ENCODE results near the gene PASK. TPM values are rescaled to one million over a fixed set of nuclear protein-coding genes. Genes with fewer than 3 reads are reported as not detected.

PASK gene
- total and polyA plus RNA-seq, 8 donors, result 0.58 to 56.7 (median 5.9) TPM

DNA sequence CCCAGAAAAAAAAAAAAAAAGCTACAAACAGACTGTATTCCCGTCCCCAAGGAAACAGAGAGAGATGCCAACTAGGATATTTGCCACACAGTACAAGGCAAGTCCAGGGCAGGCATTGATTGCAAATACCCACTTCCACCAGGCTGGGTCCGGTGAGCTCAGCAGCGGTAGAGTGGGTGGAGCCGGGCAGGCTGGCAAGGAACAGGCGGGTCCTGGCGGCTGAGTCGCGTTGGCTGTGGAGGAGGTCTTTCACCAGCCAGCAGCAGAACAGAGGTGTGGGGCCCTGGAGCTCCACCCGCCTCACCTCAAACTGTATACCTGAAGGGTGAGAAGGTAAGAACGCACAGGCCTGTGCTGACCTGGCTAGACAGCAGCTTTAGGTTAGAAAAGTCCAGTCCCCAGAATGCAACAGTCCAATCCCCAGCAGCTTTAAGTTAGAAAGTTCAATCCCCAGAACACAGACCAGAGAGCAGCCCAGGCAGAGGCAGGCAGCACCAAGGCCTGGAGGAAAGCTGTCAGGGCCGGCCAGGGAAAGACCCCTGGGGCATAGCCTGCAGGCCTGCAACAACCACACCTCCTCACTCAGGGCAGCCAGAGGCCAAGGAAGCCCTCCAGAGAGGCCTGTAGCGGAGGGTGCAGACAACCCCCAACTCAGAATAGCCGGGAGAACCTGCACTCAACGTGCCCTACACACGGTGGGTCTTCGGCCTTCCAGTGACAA is 25.3 kb downstream of the PASK start:
- peaks cover 0 to 30% (median 16%) of the 10 kb centered on the region in 4 donors for H3K36me3 ChIP-seq
- TF ChIP-seq, protein P1, sequence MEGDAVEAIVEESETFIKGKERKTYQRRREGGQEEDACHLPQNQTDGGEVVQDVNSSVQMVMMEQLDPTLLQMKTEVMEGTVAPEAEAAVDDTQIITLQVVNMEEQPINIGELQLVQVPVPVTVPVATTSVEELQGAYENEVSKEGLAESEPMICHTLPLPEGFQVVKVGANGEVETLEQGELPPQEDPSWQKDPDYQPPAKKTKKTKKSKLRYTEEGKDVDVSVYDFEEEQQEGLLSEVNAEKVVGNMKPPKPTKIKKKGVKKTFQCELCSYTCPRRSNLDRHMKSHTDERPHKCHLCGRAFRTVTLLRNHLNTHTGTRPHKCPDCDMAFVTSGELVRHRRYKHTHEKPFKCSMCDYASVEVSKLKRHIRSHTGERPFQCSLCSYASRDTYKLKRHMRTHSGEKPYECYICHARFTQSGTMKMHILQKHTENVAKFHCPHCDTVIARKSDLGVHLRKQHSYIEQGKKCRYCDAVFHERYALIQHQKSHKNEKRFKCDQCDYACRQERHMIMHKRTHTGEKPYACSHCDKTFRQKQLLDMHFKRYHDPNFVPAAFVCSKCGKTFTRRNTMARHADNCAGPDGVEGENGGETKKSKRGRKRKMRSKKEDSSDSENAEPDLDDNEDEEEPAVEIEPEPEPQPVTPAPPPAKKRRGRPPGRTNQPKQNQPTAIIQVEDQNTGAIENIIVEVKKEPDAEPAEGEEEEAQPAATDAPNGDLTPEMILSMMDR (IDR thresholded peaks at IDR 0.05), result peak in 1 of 7 experiments; percentile 14
- peak in 1 of 3 donors; percentile 22 for TF ChIP-seq POLR2AphosphoS5 (IDR thresholded peaks at IDR 0.05)
- TF ChIP-seq POLR2A (IDR thresholded peaks at IDR 0.05), result no peak
- H3K4me1 ChIP-seq, result no peaks in the 10 kb centered on the region
- 56 to 77% (median 63%) methylated on average over 16 of the region's 16 CpGs for WGBS, 5 donors
- intact Hi-C loops (cut with DNase I; ENCODE audit: low total_unique reads), result no loop called here
- H3K4me3 ChIP-seq, result no peak overlapping the region
- peak; percentile 43 to 87 for DNase-seq
- H3K27ac ChIP-seq, result peak overlapping the region in 2 of 5 donors; percentile 30 to 47
- no peaks in the 10 kb centered on the region for H3K9me3 ChIP-seq
- H3K27me3 ChIP-seq, result no peaks in the 10 kb centered on the region

DNA sequence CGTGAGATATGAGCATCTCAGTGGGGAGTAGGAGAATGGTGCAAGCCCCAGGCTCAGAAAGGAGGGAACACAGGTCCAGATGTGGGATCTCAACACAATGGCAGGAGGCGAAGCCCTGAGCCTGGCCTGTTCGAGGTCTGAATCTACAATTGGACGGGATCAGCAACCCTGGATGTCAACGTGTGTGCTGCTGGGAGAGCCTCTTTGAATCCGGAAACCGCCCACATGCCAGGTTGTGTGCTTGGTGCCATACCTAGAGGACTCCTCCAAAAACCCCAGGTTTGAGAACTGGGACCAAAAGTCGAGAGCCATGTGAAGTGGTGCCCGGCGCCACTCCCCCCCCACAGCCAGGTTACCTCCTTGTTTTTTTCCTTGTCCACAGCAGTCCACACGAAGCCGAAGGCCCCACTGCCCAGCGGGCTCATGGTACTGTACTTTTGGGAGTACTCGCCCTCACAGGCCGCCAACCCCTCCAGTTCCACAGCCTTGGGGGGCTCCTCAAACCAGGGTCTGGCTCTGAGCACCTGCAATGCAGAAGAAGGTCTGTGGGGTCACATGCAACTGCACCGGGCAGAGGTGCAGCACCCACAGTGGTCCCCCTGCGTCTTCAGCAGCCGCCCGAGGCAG is 26.8 kb downstream of the PASK start:
- TF ChIP-seq POLR2AphosphoS5 (IDR thresholded peaks at IDR 0.05) (no peak), EP300 (IDR thresholded peaks at IDR 0.05) (no peak), POLR2A (IDR thresholded peaks at IDR 0.05) (no peak)
- TF ChIP-seq, protein P1 (IDR thresholded peaks at IDR 0.05), result no peak
- WGBS, 5 donors, result 87 to 97% (median 91%) methylated on average over 18 to 19 of the region's 19 CpGs
- H3K27me3 ChIP-seq, result no peaks in the 10 kb centered on the region
- no peak overlapping the region for H3K4me3 ChIP-seq
- H3K36me3 ChIP-seq, result peaks cover 0 to 30% (median 16%) of the 10 kb centered on the region in 4 donors
- intact Hi-C loops (cut with DNase I; ENCODE audit: low total_unique reads), result no loop called here
- no peaks in the 10 kb centered on the region for H3K4me1 ChIP-seq
- DNase-seq, result no peak
- no peak overlapping the region for H3K27ac ChIP-seq
- no peaks in the 10 kb centered on the region for H3K9me3 ChIP-seq

DNA sequence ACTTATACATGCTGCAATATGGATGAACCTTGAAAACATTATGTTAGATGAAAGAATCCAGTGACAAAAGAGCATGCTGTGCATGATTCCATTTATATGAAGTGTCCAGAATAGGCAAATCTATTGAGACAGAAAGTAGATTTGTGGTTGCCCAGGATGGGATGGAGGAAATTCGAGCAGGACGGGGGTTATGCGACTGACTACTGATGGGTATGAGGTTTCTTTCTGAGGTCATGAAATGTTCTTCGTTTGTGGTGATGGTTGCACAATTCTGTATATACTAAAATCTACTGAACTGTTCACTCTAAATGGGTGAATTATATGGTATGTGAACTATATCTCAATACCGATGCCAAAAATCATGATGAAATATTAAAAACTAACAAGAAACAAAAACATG is 28.3 kb downstream of the PASK start:
- Histone ChIP-seq H3K27me3 (no peaks in the 10 kb centered on the region), H3K9me3 (no peaks in the 10 kb centered on the region), H3K4me3 (no peak overlapping the region), H3K4me1 (no peaks in the 10 kb centered on the region), H3K36me3 (peaks cover 0 to 17% (median 14%) of the 10 kb centered on the region in 4 donors), H3K27ac (no peak overlapping the region)
- TF ChIP-seq POLR2AphosphoS5 (IDR thresholded peaks at IDR 0.05) (no peak), EP300 (IDR thresholded peaks at IDR 0.05) (no peak), POLR2A (IDR thresholded peaks at IDR 0.05) (no peak)
- TF ChIP-seq, protein P1 (IDR thresholded peaks at IDR 0.05), result no peak
- intact Hi-C loops (cut with DNase I; ENCODE audit: low total_unique reads), result no loop called here
- WGBS, 5 donors, result 91 to 95% (median 92%) methylated on average over 5 of the region's 5 CpGs
- no peak for DNase-seq

DNA sequence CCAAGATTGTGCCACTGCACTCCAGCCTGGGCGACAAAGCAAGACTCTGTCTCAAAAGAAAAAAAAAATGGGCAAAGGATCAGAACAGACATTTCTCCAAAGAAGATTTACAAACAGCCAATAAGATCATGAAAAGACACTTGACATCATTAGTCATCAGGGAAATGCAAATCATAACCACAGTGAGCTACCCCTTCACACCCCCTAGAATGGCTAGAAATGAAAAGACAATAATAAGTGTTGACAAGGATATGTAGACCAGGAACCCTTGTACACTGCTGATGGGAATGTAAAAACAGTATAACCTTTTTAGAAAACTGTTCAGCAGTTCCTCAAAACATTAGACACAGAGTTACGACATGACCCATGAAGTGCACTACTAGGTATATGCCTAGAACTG is 28.8 kb downstream of the PASK start:
- no peaks in the 10 kb centered on the region for H3K4me1 ChIP-seq
- H3K27me3 ChIP-seq, result no peaks in the 10 kb centered on the region
- no peak for TF ChIP-seq POLR2AphosphoS5 (IDR thresholded peaks at IDR 0.05)
- TF ChIP-seq EP300 (IDR thresholded peaks at IDR 0.05), result no peak
- TF ChIP-seq, protein P1 (IDR thresholded peaks at IDR 0.05), result no peak
- TF ChIP-seq POLR2A (IDR thresholded peaks at IDR 0.05), result no peak
- 94 to 100% (median 98%) methylated on average over 2 of the region's 2 CpGs for WGBS, 5 donors
- peaks cover 0 to 16% (median 12%) of the 10 kb centered on the region in 4 donors for H3K36me3 ChIP-seq
- no peaks in the 10 kb centered on the region for H3K9me3 ChIP-seq
- DNase-seq, result no peak
- intact Hi-C loops (cut with DNase I; ENCODE audit: low total_unique reads), result no loop called here
- H3K4me3 ChIP-seq, result no peak overlapping the region
- H3K27ac ChIP-seq, result no peak overlapping the region
